Epithelial cell of esophagus (primary cell): ENCODE data around the gene ZNF837.
A peak's percentile ranks its signal among the peaks of the same experiment; 100 is the strongest.

ENCODE experiments used
- DNase-seq: peaks from one replicate; pipeline ENCODE4 v3.0.0; 2010; ENCODE audit warnings: low read depth
- H3K4me3 ChIP-seq: 2 replicates; pipeline ENCODE4 v1.5.1; 2011; ENCODE audit warnings: mild to moderate bottlenecking, low read length, control low read depth
- CTCF ChIP-seq: IDR thresholded peaks from 2 replicates; pipeline ENCODE4 v1.5.1; 2011; ENCODE audit warnings: low read depth, mild to moderate bottlenecking, low read length, control low read depth, inconsistent platforms; ENCODE audit not compliant: insufficient read depth; ENCODE audit errors: missing control alignments

Gene ZNF837

GRCh38 chr19:58355908-58356765, 24.7 kb downstream of the ZNF837 start:
- H3K4me3 ChIP-seq, result peak overlapping the region; percentile 1

GRCh38 chr19:58355215-58355796, 25.5 kb downstream of the ZNF837 start:
- no peak for TF ChIP-seq CTCF
- no peak for DNase-seq
- no peak overlapping the region for H3K4me3 ChIP-seq

More at GRCh38 chr19:58355908-58356765, 24.7 kb downstream of the ZNF837 start:
- peak; percentile 41 for DNase-seq
- no peak for TF ChIP-seq CTCF

- H3K4me3 ChIP-seq, result no peak overlapping the region
- TF ChIP-seq CTCF, result no peak
- no peak for DNase-seq
Observed at GRCh38 chr19:58354478-58355030, 26.3 kb downstream of the ZNF837 start.

- no peak for DNase-seq
- H3K4me3 ChIP-seq, result no peak overlapping the region
- no peak for TF ChIP-seq CTCF
Observed at GRCh38 chr19:58353717-58354477, 26.9 kb downstream of the ZNF837 start.

- H3K4me3 ChIP-seq, result no peak within 1 kb of the TSS
- DNase-seq, result no peak
- no peak for TF ChIP-seq CTCF
Observed at GRCh38 chr19:58352760-58353671, 27.8 kb downstream of the ZNF837 start, which contains the start of gene A1BG. Gene A1BG (minus strand): TSS chr19:58353492. CDS start chr19:58353437, 55 bp downstream.

GRCh38 chr19:58351990-58352755, 28.7 kb downstream of the ZNF837 start:
- no peak for TF ChIP-seq CTCF
- no peak for DNase-seq
- no peak overlapping the region for H3K4me3 ChIP-seq
